ENCODE measurements around the gene MLX.
"Not testable (repeated sequence)": the region's sequence is repeated elsewhere in the genome, so short reads cannot be mapped to it uniquely, and the experiment has no call there.

DNA sequence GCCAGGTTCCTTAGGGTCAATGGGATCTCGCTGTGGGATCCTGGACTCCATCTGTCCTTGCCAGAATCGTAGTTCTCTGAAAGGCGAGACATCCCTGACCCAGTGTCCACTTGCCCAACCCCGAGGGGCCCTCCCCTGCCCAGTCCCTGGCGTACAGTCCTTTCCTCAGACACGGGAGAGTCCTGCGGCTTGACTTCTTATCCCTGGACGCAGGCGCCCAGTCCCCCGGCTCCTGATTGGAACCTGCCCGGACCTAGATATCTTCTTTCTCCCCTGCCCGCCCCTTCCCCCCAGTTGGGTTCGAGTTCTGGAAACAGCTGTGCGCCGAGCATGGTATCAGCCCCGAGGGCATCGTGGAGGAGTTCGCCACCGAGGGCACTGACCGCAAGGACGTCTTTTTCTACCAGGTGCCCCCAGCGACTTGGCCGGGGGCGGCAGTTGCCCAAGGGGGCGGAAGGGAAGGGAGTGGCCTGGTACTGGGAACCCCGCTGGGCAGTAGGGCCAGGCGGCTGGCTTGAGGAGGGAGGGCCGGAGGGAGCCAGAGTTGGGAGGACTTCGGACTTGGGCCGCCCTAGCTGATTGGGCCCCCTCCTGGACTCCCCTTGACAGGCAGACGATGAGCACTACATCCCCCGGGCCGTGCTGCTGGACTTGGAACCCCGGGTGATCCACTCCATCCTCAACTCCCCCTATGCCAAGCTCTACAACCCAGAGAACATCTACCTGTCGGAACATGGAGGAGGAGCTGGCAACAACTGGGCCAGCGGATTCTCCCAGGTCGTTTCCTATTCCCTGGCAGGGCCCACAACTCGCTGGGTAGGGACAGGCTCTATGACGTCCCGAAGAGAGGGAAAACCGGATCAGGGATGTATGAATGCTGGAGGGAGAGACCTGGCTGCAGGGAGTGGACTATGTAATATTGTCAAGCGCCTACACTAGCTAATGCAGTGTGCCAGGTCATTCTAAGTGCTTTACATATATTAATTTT, 43.2 kb downstream of the MLX start:
- TF ChIP-seq, protein P1, sequence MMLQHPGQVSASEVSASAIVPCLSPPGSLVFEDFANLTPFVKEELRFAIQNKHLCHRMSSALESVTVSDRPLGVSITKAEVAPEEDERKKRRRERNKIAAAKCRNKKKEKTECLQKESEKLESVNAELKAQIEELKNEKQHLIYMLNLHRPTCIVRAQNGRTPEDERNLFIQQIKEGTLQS (IDR thresholded peaks at IDR 0.05; ENCODE audit: borderline replicate concordance, extremely low read depth, low read depth, low read length) = not testable (repeated sequence)
- not testable (repeated sequence) for TF ChIP-seq NR2F1 (conservative IDR thresholded peaks at IDR 0.05); CHD2 (IDR thresholded peaks at IDR 0.05; ENCODE audit: borderline replicate concordance, low read depth, low read length); MXI1 (IDR thresholded peaks at IDR 0.05; ENCODE audit: low read depth, low read length); EZH2 (IDR thresholded peaks at IDR 0.05; ENCODE audit: borderline replicate concordance, control insufficient read depth, low read depth, low read length)
- TF ChIP-seq, protein P2, sequence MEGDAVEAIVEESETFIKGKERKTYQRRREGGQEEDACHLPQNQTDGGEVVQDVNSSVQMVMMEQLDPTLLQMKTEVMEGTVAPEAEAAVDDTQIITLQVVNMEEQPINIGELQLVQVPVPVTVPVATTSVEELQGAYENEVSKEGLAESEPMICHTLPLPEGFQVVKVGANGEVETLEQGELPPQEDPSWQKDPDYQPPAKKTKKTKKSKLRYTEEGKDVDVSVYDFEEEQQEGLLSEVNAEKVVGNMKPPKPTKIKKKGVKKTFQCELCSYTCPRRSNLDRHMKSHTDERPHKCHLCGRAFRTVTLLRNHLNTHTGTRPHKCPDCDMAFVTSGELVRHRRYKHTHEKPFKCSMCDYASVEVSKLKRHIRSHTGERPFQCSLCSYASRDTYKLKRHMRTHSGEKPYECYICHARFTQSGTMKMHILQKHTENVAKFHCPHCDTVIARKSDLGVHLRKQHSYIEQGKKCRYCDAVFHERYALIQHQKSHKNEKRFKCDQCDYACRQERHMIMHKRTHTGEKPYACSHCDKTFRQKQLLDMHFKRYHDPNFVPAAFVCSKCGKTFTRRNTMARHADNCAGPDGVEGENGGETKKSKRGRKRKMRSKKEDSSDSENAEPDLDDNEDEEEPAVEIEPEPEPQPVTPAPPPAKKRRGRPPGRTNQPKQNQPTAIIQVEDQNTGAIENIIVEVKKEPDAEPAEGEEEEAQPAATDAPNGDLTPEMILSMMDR (IDR thresholded peaks at IDR 0.05 in 2 of 3, conservative IDR thresholded peaks at IDR 0.05 in 1 of 3; ENCODE audit: control insufficient read depth in 2 of 3, extremely low read depth in 1 of 3, insufficient read depth in 1 of 3, low read depth in 3 of 3, low read length in 3 of 3) = not testable (repeated sequence)
